ENCODE data around the gene DDA1. TPM values are rescaled to one million over a fixed set of nuclear protein-coding genes. Genes with fewer than 3 reads are reported as not detected.

Gene DDA1
- total and polyA plus RNA-seq, 9 of the 15 experiments (the other 6 are each of a cell fraction or from before 2014, with no cell fraction given) = 1.4 to 83.8 (median 33.8) TPM

- peak; percentile 41; the same call in 1 of the 2 replicates for TF ChIP-seq ZNF407 (IDR thresholded peaks at IDR 0.05; ENCODE audit: low read depth)
- TF ChIP-seq CAMTA2 (CRISPR knock-in tag; conservative IDR thresholded peaks at IDR 0.05) = 0 out of 2 replicates have a peak, but pooled peaks have one; percentile 34
- no peak for TF ChIP-seq COPS2 (conservative IDR thresholded peaks at IDR 0.05)
- no peak for TF ChIP-seq HMG20A (CRISPR knock-in tag; conservative IDR thresholded peaks at IDR 0.05)
- peak; percentile 100 for TF ChIP-seq SMARCA5 (IDR thresholded peaks at IDR 0.05)
- TF ChIP-seq ZNF586 (CRISPR knock-in tag; conservative IDR thresholded peaks at IDR 0.05) = no peak
- TF ChIP-seq MNT (conservative IDR thresholded peaks at IDR 0.05) = peak; percentile 88 to 90
- TF ChIP-seq ZSCAN32 (CRISPR knock-in tag; IDR thresholded peaks at IDR 0.05) = no peak
- TF ChIP-seq DEAF1 (CRISPR knock-in tag; IDR thresholded peaks at IDR 0.05) = 0 out of 2 replicates have a peak, but pooled peaks have one; percentile 4
- no peak for TF ChIP-seq ZNF280A (IDR thresholded peaks at IDR 0.05; ENCODE audit: low read depth, partially characterized antibody)
- TF ChIP-seq ZFPM2 (CRISPR knock-in tag; IDR thresholded peaks at IDR 0.05) = no peak
- no peak for TF ChIP-seq ZNF384 (IDR thresholded peaks at IDR 0.05; ENCODE audit: low read depth, low read length)
- TF ChIP-seq LCOR (CRISPR knock-in tag; IDR thresholded peaks at IDR 0.05) = peak; percentile 55; the same call in 1 of the 2 replicates
- peak; percentile 18 for TF ChIP-seq DACH1 (IDR thresholded peaks at IDR 0.05; ENCODE audit: partially characterized antibody)
Measured at GRCh38 chr19:17336872-17337674, 27.7 kb downstream of the DDA1 start, which contains the start of gene GTPBP3 (continued).

Measured in K562 (cell line).